HepG2 (cell line): ENCODE measurements around the gene ADAM22. TPM values are rescaled to one million over a fixed set of nuclear protein-coding genes. Genes with fewer than 3 reads are reported as not detected.

Experiments used
- ATAC-seq: fragments of 200-7000 bp; cut with Tn5 transposase; 3 replicates; pipeline ENCODE4 v1.9.1; 2020; ENCODE audit warnings: mild to moderate bottlenecking, moderate library complexity
- BruUV-seq: library from RNA; stranded (reverse); fragments of 400-500 nt; replicated peaks from 2 replicates; lab custom pipeline; 2021; lab: Mats Ljungman, UMichigan
- CTCF ChIA-PET: fragments of 300-600 bp; formaldehyde crosslinking; extraction: SDS; loops from one replicate; lab custom pipeline; 2021; ENCODE audit warnings: low total read pairs, inconsistent platforms, low intra/inter-chr PET ratio; lab: Yijun Ruan, JAX
- POLR2A ChIA-PET: fragments of 350-600 bp; sonication (Branson Sonifier 250); formaldehyde crosslinking; loops from one replicate; lab custom pipeline; 2020; ENCODE audit warnings: antibody characterized with exemption, inconsistent platforms; lab: Yijun Ruan, JAX
- DNase-seq: peaks from one replicate; pipeline ENCODE4 v3.0.0-alpha.2; 2015; ENCODE audit warnings: low spot score
- FAIRE-seq: peaks from 3 replicates; lab custom pipeline; 2011; peaks lifted over from hg19 to GRCh38; lab: Jason Lieb, UNC
- H2AFZ ChIP-seq: one replicate; pipeline ENCODE4 v1.6.1; 2011; ENCODE audit warnings: low read length, inconsistent platforms
- H3K27ac ChIP-seq: fragments of 300-600 bp; 3 replicates; pipeline ENCODE4 v1.8.0; 2011; ENCODE audit warnings: mixed run types, mild to moderate bottlenecking, mixed read lengths, low read length, inconsistent platforms; ENCODE audit not compliant: insufficient read depth; ENCODE audit errors: extremely low read length
- H3K27me3 ChIP-seq, 2 experiments: fragments of 200-600 bp in 1 of 2; 2 replicates in 1 of 2; 3 replicates in 1 of 2; pipeline versions ENCODE4 v1.6.0 to v1.8.0; 2011; ENCODE audit warnings: low read length in 2 of 2, mild to moderate bottlenecking in 2 of 2, moderate library complexity in 2 of 2, inconsistent platforms in 1 of 2; ENCODE audit not compliant: insufficient read depth in 2 of 2, control insufficient read depth in 1 of 2
- H3K36me3 ChIP-seq, 2 experiments: fragments of 200-600 bp in 1 of 2; replicated peaks in 1 of 2; 2 replicates in 1 of 2; 3 replicates in 1 of 2; pipeline versions ENCODE4 v1.5.1 to v1.8.0; 2011; ENCODE audit warnings: low read length in 2 of 2, inconsistent platforms in 1 of 2; ENCODE audit not compliant: insufficient read depth in 2 of 2, control insufficient read depth in 1 of 2
- H3K4me1 ChIP-seq: 2 replicates; pipeline ENCODE4 v1.5.1; 2012; ENCODE audit warnings: low read length, inconsistent platforms; ENCODE audit not compliant: insufficient read depth
- H3K4me2 ChIP-seq: 2 replicates; pipeline ENCODE4 v1.6.0; 2011; ENCODE audit warnings: low read depth, low read length, inconsistent platforms
- H3K4me3 ChIP-seq, 3 experiments: fragments of 200-600 bp in 1 of 3; sonication (generic), shearing (Covaris generic) in 1 of 3; replicated peaks in 1 of 3; 2 replicates each; pipeline ENCODE4 v1.5.1; 2011 to 2016; ENCODE audit warnings: low read length in 3 of 3, inconsistent platforms in 2 of 3, low read depth in 2 of 3, mild to moderate bottlenecking in 2 of 3, control low read depth in 1 of 3, mixed read lengths in 1 of 3; ENCODE audit not compliant: insufficient read depth in 1 of 3
- H3K79me2 ChIP-seq: one replicate; pipeline ENCODE4 v1.6.1; 2011; ENCODE audit warnings: low read length, inconsistent platforms; ENCODE audit not compliant: insufficient read depth
- H3K9ac ChIP-seq: 2 replicates; pipeline ENCODE4 v1.6.0; 2011; ENCODE audit warnings: mild to moderate bottlenecking, low read depth, low read length, inconsistent platforms; ENCODE audit not compliant: insufficient read depth
- H3K9me3 ChIP-seq: 2 replicates; pipeline ENCODE4 v1.5.1; 2012; ENCODE audit warnings: mild to moderate bottlenecking, low read length
- H4K20me1 ChIP-seq: 2 replicates; pipeline ENCODE4 v1.6.0; 2011; ENCODE audit warnings: inconsistent platforms, mild to moderate bottlenecking, low read length, moderate library complexity; ENCODE audit not compliant: insufficient read depth
- ADNP ChIP-seq: sonication (generic); formaldehyde crosslinking; IDR thresholded peaks from 2 replicates; pipeline ENCODE4 v1.4.0; 2020; ENCODE audit warnings: missing genetic modification reagents
- CBFB ChIP-seq: sonication (generic); formaldehyde crosslinking; IDR thresholded peaks from 2 replicates; pipeline ENCODE4 v1.4.0; 2020; ENCODE audit warnings: missing genetic modification reagents
- CSRNP1 ChIP-seq: sonication (generic); formaldehyde crosslinking; IDR thresholded peaks from 2 replicates; pipeline ENCODE4 v1.8.1; 2023; ENCODE audit warnings: mild to moderate bottlenecking, missing genetic modification reagents
- EP300 ChIP-seq, 3 experiments: sonication (generic) in 1 of 3; formaldehyde crosslinking in 1 of 3; IDR thresholded peaks; 2 replicates each; pipeline versions ENCODE4 v1.5.1 to v1.6.1; 2011 to 2020; ENCODE audit warnings: low read depth in 2 of 3, low read length in 2 of 3, borderline replicate concordance in 1 of 3, improper control_type of control experiment in 1 of 3, mild to moderate bottlenecking in 1 of 3, missing genetic modification reagents in 1 of 3, moderate library complexity in 1 of 3
- HNRNPLL ChIP-seq: fragments of 200-400 bp; formaldehyde crosslinking; IDR thresholded peaks from 2 replicates; pipeline ENCODE4 v1.6.1; 2017; ENCODE audit warnings: mild to moderate bottlenecking, low read depth, low read length; ENCODE audit not compliant: poor library complexity, severe bottlenecking
- KLF15 ChIP-seq: sonication (generic); formaldehyde crosslinking; IDR thresholded peaks from 2 replicates; pipeline ENCODE4 v1.8.1; 2023; ENCODE audit warnings: borderline replicate concordance, mild to moderate bottlenecking, inconsistent platforms, missing genetic modification reagents, mixed read lengths
- SMAD3 ChIP-seq: sonication (generic); formaldehyde crosslinking; IDR thresholded peaks from 2 replicates; pipeline ENCODE4 v1.4.0; 2020; ENCODE audit warnings: missing genetic modification reagents
- SP140L ChIP-seq: sonication (generic); formaldehyde crosslinking; IDR thresholded peaks from 2 replicates; pipeline ENCODE4 v1.4.0; 2020; ENCODE audit warnings: missing genetic modification reagents, borderline replicate concordance
- TFDP1 ChIP-seq: IDR thresholded peaks from 2 replicates; pipeline ENCODE4 v1.6.1; 2016; ENCODE audit warnings: missing compliant biosample characterization, missing genetic modification reagents, borderline replicate concordance
- ZNF281 ChIP-seq: sonication (generic); formaldehyde crosslinking; IDR thresholded peaks from 2 replicates; pipeline ENCODE4 v1.4.0; 2020; ENCODE audit warnings: missing genetic modification reagents, borderline replicate concordance
- WGBS: methylation state at CpG from one replicate; pipeline ENCODE4 v1.1.6; 2017; ENCODE audit warnings: low lambda C conversion rate; 5-methylcytosine and 5-hydroxymethylcytosine counted together
- in situ Hi-C: cut with HindIII; loops from 2 replicates; pipeline ENCODE4 v1.10.0; 2017; ENCODE audit warnings: low pct_unique_long_range_greater_than_20kb; ENCODE audit not compliant: extremely low pct_ligation_motif_present
- intact Hi-C: fragments of 100-400 bp; cut with micrococcal nuclease; formaldehyde crosslinking; loops from one replicate; pipeline ENCODE4 v1.10.0; 2022; ENCODE audit not compliant: unreplicated experiment
- polyA plus RNA-seq, 8 experiments: library from polyadenylated mRNA; depleted of rRNA in 3 of 8; stranded (reverse) in 7 of 8; unstranded in 1 of 8; fragments of >200 nt; fragmentation: Illumina TruSeq in 4 of 8; extraction: Trizol in 4 of 8; gene quantifications; 2 replicates each; pipeline versions ENCODE4 v1.2.1 to v1.2.3, GENCODE V29; 2011 to 2016; ENCODE audit warnings: low read depth in 4 of 8, missing spikeins in 1 of 8, mixed read lengths in 1 of 8; ENCODE audit not compliant: insufficient read depth in 1 of 8
- total RNA-seq, 5 experiments: library from RNA; depleted of rRNA; stranded (reverse); fragments of >200 nt; fragmentation: Illumina TruSeq; extraction: Trizol; gene quantifications; 2 replicates each; pipeline ENCODE4 v1.2.3, GENCODE V29; 2016; ENCODE audit warnings: low read depth in 1 of 5
- TF ChIP-seq, protein P1 (sequence below): sonication (generic); formaldehyde crosslinking; IDR thresholded peaks from 2 replicates; pipeline ENCODE4 v1.8.1; 2023; ENCODE audit warnings: missing genetic modification reagents, inconsistent platforms, borderline replicate concordance

The ADAM22 gene
- total and polyA plus RNA-seq, 2 of the 13 experiments (the other 11 are each of a cell fraction or from before 2014, with no cell fraction given) = 1.9 to 6.7 TPM

DNA sequence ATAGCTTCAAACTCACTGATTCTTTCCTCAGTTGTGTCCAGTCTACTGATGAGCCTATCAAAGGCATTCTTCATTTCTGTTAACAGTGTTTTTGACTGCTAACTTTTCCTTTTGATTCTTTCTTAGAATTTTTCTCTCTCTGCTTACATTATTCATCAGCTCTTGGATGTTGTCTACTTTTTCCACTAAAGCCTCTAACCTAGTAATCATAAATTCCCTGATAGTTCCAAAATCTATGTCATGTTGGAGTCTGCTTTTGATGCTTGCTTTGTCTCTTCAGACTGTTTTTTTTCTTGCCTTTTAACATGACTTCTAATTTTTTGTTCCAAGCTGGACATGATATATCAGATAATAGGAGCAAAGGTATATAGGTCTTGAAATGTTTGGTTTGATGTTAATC is 78.0 kb downstream of the ADAM22 start:
- no peak for FAIRE-seq
- H3K27me3 ChIP-seq = no peaks in the 10 kb centered on the region
- no peak overlapping the region for H3K27ac ChIP-seq
- H3K36me3 ChIP-seq = no peaks in the 10 kb centered on the region
- in situ Hi-C loops (no loop called here), intact Hi-C loops (no loop called here)
- H3K4me3 ChIP-seq = no peak overlapping the region
- peaks cover 8% of the 10 kb centered on the region; the same call in 1 of the 2 replicates for H3K4me1 ChIP-seq
- ATAC-seq = no peak
- BruUV-seq = no TSS peak
- no peak overlapping the region for H2AFZ ChIP-seq
- CTCF ChIA-PET = no interaction called here
- DNase-seq = no peak
- POLR2A ChIA-PET = no interaction called here
- no peaks in the 10 kb centered on the region for H3K79me2 ChIP-seq
- no peaks in the 10 kb centered on the region for H3K9me3 ChIP-seq
- no peak overlapping the region for H3K9ac ChIP-seq
- no peaks in the 10 kb centered on the region for H4K20me1 ChIP-seq
- TF ChIP-seq EP300 (IDR thresholded peaks at IDR 0.05; ENCODE audit: low read depth in 2 of 2, low read length in 2 of 2) (no peak), EP300 (CRISPR knock-in tag; IDR thresholded peaks at IDR 0.05; ENCODE audit: borderline replicate concordance) (no peak)
- H3K4me2 ChIP-seq = no peak overlapping the region

GRCh38 chr7:88013981-88014380 is 79.9 kb downstream of the ADAM22 start:
- in situ Hi-C loops (no loop called here), intact Hi-C loops (no loop called here)
- H4K20me1 ChIP-seq = no peaks in the 10 kb centered on the region
- H3K4me2 ChIP-seq = no peak overlapping the region
- 39% methylated on average over 3 of the region's 3 CpGs for WGBS
- H3K79me2 ChIP-seq = no peaks in the 10 kb centered on the region
- H3K27ac ChIP-seq = no peak overlapping the region
- peaks cover 8% of the 10 kb centered on the region; the same call in 1 of the 2 replicates for H3K4me1 ChIP-seq
- POLR2A ChIA-PET = no interaction called here
- H3K9ac ChIP-seq = no peak overlapping the region
- H3K27me3 ChIP-seq = no peaks in the 10 kb centered on the region
- FAIRE-seq (no peak), DNase-seq (no peak), ATAC-seq (no peak)
- no peaks in the 10 kb centered on the region for H3K9me3 ChIP-seq
- CTCF ChIA-PET = no interaction called here
- H3K4me3 ChIP-seq = no peak overlapping the region
- no peak overlapping the region for H2AFZ ChIP-seq
- BruUV-seq = no TSS peak
- no peaks in the 10 kb centered on the region for H3K36me3 ChIP-seq
- TF ChIP-seq SMAD3 = no peak
- TF ChIP-seq CSRNP1 (CRISPR knock-in tag) = no peak
- TF ChIP-seq CBFB (CRISPR knock-in tag) = no peak
- TF ChIP-seq HNRNPLL = no peak
- TF ChIP-seq ADNP = no peak
- no peak for TF ChIP-seq ZNF281
- no peak for TF ChIP-seq SP140L (CRISPR knock-in tag)
- TF ChIP-seq TFDP1 (CRISPR knock-in tag) = no peak
- TF ChIP-seq, protein P1, sequence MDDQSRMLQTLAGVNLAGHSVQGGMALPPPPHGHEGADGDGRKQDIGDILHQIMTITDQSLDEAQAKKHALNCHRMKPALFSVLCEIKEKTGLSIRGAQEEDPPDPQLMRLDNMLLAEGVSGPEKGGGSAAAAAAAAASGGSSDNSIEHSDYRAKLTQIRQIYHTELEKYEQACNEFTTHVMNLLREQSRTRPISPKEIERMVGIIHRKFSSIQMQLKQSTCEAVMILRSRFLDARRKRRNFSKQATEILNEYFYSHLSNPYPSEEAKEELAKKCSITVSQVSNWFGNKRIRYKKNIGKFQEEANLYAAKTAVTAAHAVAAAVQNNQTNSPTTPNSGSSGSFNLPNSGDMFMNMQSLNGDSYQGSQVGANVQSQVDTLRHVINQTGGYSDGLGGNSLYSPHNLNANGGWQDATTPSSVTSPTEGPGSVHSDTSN (CRISPR knock-in tag) = no peak
- no peak for TF ChIP-seq KLF15 (CRISPR knock-in tag)
